NOMO-1 treated with dmso at 0.1 percent for 144 hours (cell line): ENCODE results near the gene MKI67.
"Not testable (repeated sequence)": the region's sequence is repeated elsewhere in the genome, so short reads cannot be mapped to it uniquely, and the experiment has no call there.

Experiments
- DNase-seq: peaks from one replicate; lab custom pipeline; 2025; ENCODE audit not compliant: unreplicated experiment; lab: John Stamatoyannopoulos, UW

Gene MKI67

DNA sequence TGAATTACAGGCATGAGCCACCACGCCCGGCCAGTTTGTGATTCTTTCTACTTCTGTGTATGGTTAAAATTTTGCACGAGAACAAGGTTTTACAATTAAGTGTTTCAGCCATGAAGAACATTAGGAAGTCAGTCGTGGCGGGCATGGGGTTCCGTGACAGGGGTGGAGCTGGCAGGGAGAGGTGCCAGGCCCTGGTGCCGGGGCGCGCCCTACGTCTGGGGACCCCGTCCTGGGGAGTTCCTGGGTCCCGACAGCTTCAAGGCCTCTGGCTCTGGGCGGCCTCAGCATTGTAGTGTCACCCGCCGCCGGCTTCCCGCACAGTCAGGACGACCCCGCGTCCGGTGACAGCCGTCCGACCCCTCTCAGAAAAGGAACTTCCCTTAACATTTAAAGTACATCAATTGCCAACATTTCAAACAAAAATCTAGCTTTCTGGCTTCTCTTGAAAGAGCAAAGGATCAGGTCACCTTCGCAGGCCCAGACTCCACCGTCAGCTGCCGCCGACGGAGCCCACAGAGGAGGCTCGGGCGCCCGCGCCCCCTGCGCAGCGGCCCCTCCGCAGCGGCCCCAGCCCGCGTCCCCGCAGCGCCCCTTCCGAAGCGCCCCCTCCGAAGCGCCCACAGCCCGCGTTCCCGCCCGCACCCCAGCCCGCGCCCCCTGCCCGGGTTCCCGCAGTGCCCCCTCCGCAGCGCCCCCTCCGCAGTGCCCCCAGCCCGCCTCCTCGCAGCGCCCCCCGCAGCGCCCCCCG is 23.2 kb upstream of the MKI67 start:
- DNase-seq = no peak

- no peak for DNase-seq
These were observed 21.4 kb upstream of the MKI67 start for GRCh38 chr10:128147669-128148068.

GRCh38 chr10:128147064-128147463 is 20.8 kb upstream of the MKI67 start:
- DNase-seq = no peak

- DNase-seq = no peak
These were observed 18.3 kb upstream of the MKI67 start for GRCh38 chr10:128144547-128144946.

- no peak for DNase-seq
These were observed 17.3 kb upstream of the MKI67 start for GRCh38 chr10:128143531-128143930.

DNA sequence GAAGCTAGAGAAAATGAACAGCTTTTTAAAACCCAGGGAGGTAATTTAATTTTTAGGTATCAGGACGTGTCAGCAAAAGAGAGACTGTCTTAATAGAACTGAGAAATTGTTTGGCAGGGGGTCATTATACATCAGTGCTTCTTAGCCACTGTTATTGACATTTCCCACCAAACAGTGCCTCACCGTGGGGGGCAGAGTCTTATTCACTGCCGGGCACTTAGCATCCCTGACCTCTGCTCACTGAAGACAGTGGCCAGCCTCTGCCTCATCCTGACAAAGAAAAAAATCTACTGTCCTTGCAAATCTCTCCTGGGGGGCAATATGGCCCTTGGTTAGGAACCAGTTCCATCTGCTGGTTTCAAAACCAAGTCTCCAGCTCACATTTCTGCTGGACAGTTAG is 14.2 kb upstream of the MKI67 start:
- no peak for DNase-seq

- not testable (repeated sequence) for DNase-seq
These were observed 12.2 kb upstream of the MKI67 start for GRCh38 chr10:128138429-128138828.

GRCh38 chr10:128137877-128138276 is 11.7 kb upstream of the MKI67 start:
- no peak for DNase-seq

GRCh38 chr10:128130051-128130450 is 3.8 kb upstream of the MKI67 start:
- no peak for DNase-seq

DNA sequence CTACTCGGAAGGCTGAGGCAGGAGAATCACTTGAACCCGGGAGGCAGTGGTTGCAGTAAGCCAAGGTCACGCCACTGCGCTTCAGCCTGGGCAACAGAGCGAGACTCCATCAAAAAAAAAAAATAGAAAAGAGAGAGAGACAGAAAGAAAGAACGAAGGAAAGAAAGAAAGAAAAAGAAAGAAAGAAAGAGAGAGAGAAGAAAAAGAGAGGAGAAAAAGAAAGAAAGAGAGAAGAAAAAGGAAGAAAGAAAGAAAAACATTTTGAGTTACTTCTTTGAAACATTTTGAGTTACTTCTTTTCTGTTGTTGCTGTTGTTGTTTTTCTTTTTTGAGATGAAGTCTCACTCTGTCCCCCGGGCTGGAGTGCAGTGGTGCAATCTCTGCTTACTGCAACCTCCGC is 2.4 kb upstream of the MKI67 start:
- no peak for DNase-seq

DNA sequence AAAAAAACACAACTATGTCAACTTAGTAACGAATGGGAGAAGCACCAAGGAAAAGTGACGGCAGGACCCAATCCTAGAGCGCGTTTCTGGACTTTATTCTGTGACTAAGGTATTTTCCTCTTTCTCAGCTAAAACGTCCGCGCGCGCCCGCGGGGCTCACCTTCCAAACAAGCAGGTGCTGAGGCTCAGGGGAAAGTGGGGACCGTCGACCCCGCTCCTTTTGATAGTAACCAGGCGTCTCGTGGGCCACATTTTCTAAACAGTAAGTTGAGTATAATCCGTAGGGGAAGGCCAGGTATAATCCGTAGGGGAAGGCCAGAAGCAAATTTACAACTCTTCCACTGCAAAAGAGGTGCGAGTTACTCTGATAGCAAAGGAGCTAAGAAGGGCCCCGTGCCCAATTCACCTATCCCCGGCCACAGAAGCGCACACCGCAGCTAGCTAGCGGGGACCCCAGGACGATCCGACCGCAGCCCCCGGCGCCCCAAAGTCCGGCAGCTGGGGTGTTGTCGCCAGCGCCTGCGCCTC is 743 bp downstream of the MKI67 start:
- no peak for DNase-seq

GRCh38 chr10:128124813-128125403 is 1.3 kb downstream of the MKI67 start:
- no peak for DNase-seq

DNA sequence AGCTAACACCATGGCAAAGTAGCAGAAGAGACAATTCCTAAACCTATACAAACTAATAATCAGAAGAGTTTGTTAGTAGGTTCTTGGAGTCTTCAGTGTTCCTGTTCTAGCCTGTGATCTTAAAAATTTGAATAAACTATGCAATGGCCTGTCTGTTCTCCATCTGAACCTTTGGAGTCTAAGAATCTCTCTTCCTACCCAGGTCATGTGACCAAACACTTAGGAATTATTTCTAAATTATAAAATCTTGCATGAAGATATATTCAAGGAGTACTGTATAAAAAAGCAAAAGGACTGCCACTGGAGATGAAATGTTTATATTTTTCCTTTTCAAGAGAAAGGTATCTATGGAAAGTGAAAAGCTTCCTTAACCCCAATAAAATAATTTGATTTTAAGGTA is 2.4 kb downstream of the MKI67 start:
- DNase-seq = no peak

- no peak for DNase-seq
These were observed 3.3 kb downstream of the MKI67 start for GRCh38 chr10:128122931-128123330.

- DNase-seq = no peak
These were observed 4.3 kb downstream of the MKI67 start for GRCh38 chr10:128121750-128122412.

DNA sequence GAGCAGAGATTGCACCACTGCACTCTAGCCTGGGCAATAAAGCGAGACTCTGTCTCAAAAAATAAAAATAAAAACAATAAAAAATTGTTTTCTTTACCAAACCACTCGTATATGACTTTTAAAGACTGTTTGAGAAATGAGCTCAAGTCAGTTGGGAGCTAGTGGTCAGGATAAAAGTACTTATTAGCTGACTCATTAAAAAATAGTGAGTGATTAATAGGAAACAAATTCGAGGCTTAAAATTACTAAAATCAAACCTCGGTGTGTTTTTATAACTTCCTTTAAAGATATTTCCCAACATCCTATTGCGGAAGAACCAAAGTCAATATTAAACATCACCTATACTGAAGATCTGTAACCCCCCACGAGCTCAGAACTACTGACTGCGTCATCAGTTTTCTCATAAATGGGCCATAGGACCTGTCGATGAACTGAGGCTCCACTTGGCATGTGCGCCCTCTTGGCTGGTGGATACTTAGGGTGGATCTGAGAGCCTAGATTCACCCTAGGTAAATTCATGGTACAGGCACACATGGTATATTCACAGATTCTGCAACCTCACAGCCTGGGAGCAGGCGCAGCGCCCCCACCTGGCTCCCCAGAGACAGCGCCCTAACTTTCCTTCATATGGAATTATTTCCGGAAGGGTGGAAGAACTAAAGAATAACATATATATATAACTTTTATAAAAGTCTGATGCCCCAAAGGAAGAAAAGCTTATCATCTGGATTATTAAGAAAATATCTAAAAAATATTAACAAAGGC is 9.2 kb downstream of the MKI67 start:
- no peak for DNase-seq

DNA sequence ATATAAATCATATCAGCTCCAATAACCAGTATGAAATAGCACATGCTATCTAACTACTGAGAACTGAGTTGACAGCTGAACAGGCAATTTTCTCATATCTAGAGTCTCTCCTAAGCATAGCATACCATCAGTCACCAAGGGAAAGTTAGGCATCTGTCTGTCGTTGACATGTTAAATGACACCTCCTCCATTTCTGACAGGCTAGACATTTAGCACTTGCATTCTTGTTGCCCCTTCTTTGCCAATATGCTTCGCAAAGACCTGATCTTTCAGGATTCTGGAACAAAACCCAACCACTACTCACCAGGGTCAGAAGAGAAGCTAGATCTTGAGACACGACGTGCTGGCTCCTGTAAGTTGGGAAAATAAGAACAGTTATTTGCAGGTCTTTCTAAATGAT is 10.0 kb downstream of the MKI67 start:
- DNase-seq = no peak

DNA sequence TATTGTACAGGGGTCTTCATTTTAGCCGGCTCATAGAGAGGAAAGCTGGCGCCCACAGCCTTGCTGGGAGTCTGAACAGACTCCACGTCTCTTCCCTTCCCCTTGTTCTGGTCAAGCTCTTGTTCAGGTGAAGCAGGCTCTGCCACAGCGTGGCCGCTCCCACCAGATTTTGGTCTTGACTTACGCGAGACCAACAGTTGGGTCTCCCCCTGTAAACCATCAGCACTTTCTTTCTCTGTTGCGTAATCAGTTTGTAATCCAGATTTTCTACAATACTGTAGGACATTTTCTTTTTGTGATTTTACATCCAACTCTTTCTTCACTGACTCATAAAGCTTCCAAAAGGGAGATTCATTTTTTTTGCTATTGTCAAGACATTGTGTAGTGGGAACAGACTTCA is 10.9 kb downstream of the MKI67 start:
- no peak for DNase-seq

DNA sequence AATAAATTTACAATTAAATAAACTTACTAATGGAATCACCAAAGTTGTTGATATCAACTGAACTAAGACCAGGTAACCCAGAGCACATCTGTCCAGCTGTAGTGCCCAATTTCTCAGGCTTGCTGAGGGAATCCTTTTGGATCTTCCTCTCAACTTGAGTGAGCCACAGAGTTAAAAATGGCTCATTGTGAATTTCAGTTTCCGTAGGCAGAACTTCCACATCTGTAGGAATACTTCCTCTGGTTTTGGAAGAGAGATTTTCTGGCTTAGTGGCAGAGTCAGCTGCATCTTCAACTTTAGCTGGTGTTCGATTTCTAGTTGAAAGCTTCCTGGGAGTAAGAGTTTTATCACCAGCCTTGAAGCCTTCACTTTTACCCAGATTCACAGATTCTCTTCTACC is 11.3 kb downstream of the MKI67 start:
- no peak for DNase-seq

GRCh38 chr10:128113026-128113425 is 13.2 kb downstream of the MKI67 start:
- DNase-seq = no peak

DNA sequence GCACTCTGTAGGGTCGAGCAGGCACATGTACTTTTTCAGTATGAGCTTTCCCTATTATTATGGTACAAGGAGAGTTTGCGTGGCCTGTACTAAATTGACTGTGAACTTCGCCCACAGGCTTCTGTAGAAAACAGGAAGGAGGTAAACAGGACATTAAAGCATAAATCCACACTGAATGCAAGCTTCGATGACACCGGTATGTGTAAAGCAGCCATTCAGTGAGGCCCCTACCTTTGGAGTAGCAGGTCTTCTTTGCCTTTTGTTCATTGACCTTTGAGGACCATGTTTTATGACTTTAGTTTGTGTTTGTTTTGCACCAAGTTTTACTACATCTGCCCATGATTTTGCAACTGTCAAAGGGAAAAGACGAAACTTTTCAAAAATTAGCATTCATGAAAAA is 14.5 kb downstream of the MKI67 start:
- DNase-seq = no peak
